Gastroesophageal sphincter (tissue), 3 donors: ENCODE measurements around the gene ADH6.

Experiments
- POLR2A ChIP-seq, 2 donors: fragments of 450-650 bp; IDR thresholded peaks; one replicate each; pipeline ENCODE4 v1.6.1; 2017; ENCODE audit warnings: antibody characterized with exemption in 2 of 2, mild to moderate bottlenecking in 2 of 2, moderate library complexity in 1 of 2
- TF ChIP-seq, protein P1 (sequence below), 4 experiments: fragments of 200-600 bp in 2 of 4; fragments of 450-650 bp in 2 of 4; sonication (generic) in 1 of 4; IDR thresholded peaks; one replicate each; pipeline ENCODE4 v1.5.1; 2017 to 2019; ENCODE audit warnings: antibody characterized with exemption in 4 of 4, mild to moderate bottlenecking in 2 of 4, moderate library complexity in 2 of 4

- TF ChIP-seq, protein P1, sequence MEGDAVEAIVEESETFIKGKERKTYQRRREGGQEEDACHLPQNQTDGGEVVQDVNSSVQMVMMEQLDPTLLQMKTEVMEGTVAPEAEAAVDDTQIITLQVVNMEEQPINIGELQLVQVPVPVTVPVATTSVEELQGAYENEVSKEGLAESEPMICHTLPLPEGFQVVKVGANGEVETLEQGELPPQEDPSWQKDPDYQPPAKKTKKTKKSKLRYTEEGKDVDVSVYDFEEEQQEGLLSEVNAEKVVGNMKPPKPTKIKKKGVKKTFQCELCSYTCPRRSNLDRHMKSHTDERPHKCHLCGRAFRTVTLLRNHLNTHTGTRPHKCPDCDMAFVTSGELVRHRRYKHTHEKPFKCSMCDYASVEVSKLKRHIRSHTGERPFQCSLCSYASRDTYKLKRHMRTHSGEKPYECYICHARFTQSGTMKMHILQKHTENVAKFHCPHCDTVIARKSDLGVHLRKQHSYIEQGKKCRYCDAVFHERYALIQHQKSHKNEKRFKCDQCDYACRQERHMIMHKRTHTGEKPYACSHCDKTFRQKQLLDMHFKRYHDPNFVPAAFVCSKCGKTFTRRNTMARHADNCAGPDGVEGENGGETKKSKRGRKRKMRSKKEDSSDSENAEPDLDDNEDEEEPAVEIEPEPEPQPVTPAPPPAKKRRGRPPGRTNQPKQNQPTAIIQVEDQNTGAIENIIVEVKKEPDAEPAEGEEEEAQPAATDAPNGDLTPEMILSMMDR (IDR thresholded peaks at IDR 0.05): no peak
- no peak for TF ChIP-seq POLR2A (IDR thresholded peaks at IDR 0.05)
Observed at GRCh38 chr4:99252746-99253145, 33.7 kb upstream of the ADH6 start.
